ENCODE data around the gene THSD7A. TPM values are rescaled to one million over a fixed set of nuclear protein-coding genes. Genes with fewer than 3 reads are reported as not detected.
A peak's percentile ranks its signal among the peaks of the same experiment; 100 is the strongest.

THSD7A gene
- total RNA-seq, 1 donor from 2014 or later = 0.35 TPM

DNA sequence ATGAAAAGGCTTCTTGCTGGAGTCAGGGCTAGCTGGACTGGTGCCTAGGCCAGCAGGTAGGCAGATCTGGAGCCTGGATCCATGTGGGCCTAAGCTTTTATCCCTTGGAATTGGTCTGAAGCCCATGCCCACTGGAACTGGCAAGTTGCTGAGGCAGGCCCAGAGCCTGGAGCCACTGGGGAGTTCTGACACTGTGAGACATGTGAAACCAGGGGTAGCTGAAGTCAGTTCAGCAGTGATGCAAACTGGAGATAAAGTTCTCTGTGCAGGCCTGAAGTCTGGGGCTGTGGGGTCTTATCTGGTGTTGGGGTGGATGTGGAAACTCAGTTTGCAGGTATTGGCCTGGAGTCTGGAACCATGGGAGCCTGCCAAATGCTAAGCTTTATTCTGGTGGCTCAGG lies 9.7 kb upstream of the THSD7A start:
- no peak overlapping the region for H3K27ac Mint-ChIP-seq (ENCODE audit: unreplicated experiment)
- no peaks in the 10 kb centered on the region for H3K27me3 Mint-ChIP-seq (ENCODE audit: low read depth)
- H3K36me3 Mint-ChIP-seq (ENCODE audit: low read depth) = no peaks in the 10 kb centered on the region
- DNase-seq (ENCODE audit: low spot score) = no peak
- TF ChIP-seq, protein P1, sequence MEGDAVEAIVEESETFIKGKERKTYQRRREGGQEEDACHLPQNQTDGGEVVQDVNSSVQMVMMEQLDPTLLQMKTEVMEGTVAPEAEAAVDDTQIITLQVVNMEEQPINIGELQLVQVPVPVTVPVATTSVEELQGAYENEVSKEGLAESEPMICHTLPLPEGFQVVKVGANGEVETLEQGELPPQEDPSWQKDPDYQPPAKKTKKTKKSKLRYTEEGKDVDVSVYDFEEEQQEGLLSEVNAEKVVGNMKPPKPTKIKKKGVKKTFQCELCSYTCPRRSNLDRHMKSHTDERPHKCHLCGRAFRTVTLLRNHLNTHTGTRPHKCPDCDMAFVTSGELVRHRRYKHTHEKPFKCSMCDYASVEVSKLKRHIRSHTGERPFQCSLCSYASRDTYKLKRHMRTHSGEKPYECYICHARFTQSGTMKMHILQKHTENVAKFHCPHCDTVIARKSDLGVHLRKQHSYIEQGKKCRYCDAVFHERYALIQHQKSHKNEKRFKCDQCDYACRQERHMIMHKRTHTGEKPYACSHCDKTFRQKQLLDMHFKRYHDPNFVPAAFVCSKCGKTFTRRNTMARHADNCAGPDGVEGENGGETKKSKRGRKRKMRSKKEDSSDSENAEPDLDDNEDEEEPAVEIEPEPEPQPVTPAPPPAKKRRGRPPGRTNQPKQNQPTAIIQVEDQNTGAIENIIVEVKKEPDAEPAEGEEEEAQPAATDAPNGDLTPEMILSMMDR (IDR thresholded peaks at IDR 0.05) = no peak
- H3K4me3 Mint-ChIP-seq (ENCODE audit: unreplicated experiment) = no peak overlapping the region
- no peaks in the 10 kb centered on the region for H3K4me1 Mint-ChIP-seq (ENCODE audit: low read depth)
- H3K9me3 Mint-ChIP-seq (ENCODE audit: low read depth) = peaks cover 11% of the 10 kb centered on the region

DNA sequence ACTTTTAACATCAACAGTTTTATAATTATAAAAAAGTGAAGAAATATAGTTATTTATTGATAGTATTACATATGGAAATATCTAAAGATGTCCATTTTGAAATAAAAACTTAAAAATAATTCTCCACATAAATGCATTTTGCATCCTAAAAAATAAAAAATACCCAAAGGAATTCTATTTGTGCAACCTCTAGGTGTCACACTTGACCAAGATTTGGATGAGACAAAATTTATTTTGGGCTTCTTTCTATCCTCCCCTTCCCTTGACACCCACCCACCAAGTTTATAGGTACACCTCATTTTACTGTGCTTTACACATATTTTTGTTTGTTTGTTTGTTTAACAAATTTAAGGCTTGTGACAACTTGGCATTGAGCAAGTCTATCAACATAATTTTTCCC lies 3.3 kb upstream of the THSD7A start:
- TF ChIP-seq, protein P1 (IDR thresholded peaks at IDR 0.05) = peak; percentile 80
- Mint-ChIP-seq H3K9me3 (ENCODE audit: low read depth) (peaks cover 11% of the 10 kb centered on the region), H3K27me3 (ENCODE audit: low read depth) (peaks cover 11% of the 10 kb centered on the region), H3K4me1 (ENCODE audit: low read depth) (peaks cover 14% of the 10 kb centered on the region), H3K36me3 (ENCODE audit: low read depth) (no peaks in the 10 kb centered on the region), H3K4me3 (ENCODE audit: unreplicated experiment) (no peak overlapping the region), H3K27ac (ENCODE audit: unreplicated experiment) (no peak overlapping the region)
- no peak for DNase-seq (ENCODE audit: low spot score)

DNA sequence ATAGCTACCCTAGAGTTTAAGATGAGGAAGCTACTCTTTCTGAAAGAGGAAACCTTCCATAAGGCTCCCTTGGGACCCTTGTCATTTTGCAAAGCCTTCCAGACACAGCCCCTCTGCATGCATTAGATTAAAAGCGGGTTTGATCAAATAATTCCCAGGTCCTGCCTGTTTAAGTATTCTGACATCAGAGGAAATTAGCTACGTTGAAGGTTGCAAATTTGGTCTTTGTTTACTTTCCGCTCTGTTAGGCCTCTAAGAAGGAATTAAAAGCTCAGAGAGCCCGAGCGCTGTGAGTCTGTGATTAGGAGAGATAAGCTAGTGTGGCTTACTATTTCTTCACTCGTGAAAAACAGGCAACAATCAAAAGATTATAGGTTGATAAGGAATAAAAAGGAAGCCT lies 1.4 kb upstream of the THSD7A start:
- peaks cover 14% of the 10 kb centered on the region for H3K27me3 Mint-ChIP-seq (ENCODE audit: low read depth)
- TF ChIP-seq, protein P1 (IDR thresholded peaks at IDR 0.05) = no peak
- H3K27ac Mint-ChIP-seq (ENCODE audit: unreplicated experiment) = no peak overlapping the region
- no peak overlapping the region for H3K4me3 Mint-ChIP-seq (ENCODE audit: unreplicated experiment)
- peaks cover 11% of the 10 kb centered on the region for H3K9me3 Mint-ChIP-seq (ENCODE audit: low read depth)
- peaks cover 14% of the 10 kb centered on the region for H3K4me1 Mint-ChIP-seq (ENCODE audit: low read depth)
- no peaks in the 10 kb centered on the region for H3K36me3 Mint-ChIP-seq (ENCODE audit: low read depth)
- no peak for DNase-seq (ENCODE audit: low spot score)

DNA sequence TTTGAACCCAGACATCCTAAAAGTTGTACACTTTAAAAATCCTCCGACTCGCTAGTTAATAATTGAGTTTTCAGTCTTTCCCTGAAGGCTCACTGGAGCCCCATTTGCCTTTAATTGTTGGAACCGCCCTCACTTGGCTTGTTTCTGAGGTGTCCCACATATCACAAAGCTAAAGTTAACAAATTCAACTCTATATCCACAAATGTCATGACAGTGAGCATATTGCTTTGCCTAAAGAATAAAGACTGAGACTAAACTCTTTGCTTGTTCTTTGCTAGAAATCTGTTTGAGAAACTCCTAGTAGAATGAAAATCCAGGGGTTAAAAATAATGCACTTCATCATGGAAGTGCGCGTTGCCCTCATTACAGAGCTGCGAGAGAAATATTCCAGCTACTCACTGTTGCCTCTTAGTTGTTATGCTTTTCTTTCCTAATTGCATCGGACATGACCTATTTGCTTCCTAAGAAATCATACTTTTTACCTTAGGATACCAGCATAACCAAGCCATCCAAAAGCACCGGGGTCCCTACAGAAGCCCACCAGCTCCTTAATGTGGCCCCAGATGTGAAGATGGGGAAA lies 752 bp downstream of the THSD7A start:
- H3K4me1 Mint-ChIP-seq (ENCODE audit: low read depth) = peaks cover 14% of the 10 kb centered on the region
- H3K9me3 Mint-ChIP-seq (ENCODE audit: low read depth) = peaks cover 2% of the 10 kb centered on the region
- H3K27ac Mint-ChIP-seq (ENCODE audit: unreplicated experiment) = no peak overlapping the region
- H3K27me3 Mint-ChIP-seq (ENCODE audit: low read depth) = peaks cover 27% of the 10 kb centered on the region
- no peaks in the 10 kb centered on the region for H3K36me3 Mint-ChIP-seq (ENCODE audit: low read depth)
- TF ChIP-seq, protein P1 (IDR thresholded peaks at IDR 0.05) = no peak
- H3K4me3 Mint-ChIP-seq (ENCODE audit: unreplicated experiment) = peak overlapping the region; percentile 75
- DNase-seq (ENCODE audit: low spot score) = no peak

DNA sequence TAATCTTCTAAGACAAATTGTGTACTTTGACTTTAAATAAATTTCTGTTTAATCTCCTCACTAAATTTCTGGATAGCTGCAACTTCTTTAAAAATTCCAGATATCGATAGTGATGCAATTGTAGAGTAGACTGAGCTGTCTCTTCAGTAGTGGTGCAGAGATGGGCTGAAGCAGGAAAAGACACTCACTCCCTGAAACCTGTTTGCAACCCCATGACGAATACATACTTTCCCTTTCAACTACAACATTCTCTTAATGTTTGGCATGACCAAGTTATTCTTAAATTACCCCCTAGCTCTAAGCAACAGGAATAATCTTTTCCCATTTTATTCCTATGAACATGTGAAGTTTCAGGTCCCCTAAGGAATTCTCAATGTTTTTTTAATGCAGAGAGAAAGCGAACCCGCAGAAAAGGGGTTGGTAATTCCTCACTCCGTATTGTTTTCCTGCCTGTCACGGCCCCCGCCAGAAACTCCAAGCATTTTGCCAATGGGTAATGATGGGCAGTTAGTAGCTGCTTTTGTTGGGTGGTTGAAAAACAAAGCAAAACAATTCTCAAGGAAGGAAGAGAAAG lies 1.3 kb downstream of the THSD7A start:
- Mint-ChIP-seq H3K9me3 (ENCODE audit: low read depth) (no peaks in the 10 kb centered on the region), H3K4me1 (ENCODE audit: low read depth) (peaks cover 14% of the 10 kb centered on the region), H3K27me3 (ENCODE audit: low read depth) (peaks cover 27% of the 10 kb centered on the region), H3K4me3 (ENCODE audit: unreplicated experiment) (peak overlapping the region; percentile 75), H3K27ac (ENCODE audit: unreplicated experiment) (no peak overlapping the region), H3K36me3 (ENCODE audit: low read depth) (no peaks in the 10 kb centered on the region)
- TF ChIP-seq, protein P1 (IDR thresholded peaks at IDR 0.05) = no peak
- no peak for DNase-seq (ENCODE audit: low spot score)

Data from chondrocyte (in vitro differentiated cells).